SK-N-SH treated with all-trans-retinoic acid at 6 μM for 48 hours (cell line): Measurements from ENCODE around the gene PNMA5.
"Not testable (repeated sequence)": the region's sequence is repeated elsewhere in the genome, so short reads cannot be mapped to it uniquely, and the experiment has no call there.

Experiments
- PATZ1 ChIP-seq: fragments of 250-450 bp; sonication (Bioruptor Pico); IDR thresholded peaks from 2 replicates; pipeline ENCODE4 v1.8.0; 2020; ENCODE audit warnings: mild to moderate bottlenecking, moderate library complexity, borderline replicate concordance
- POU6F1 ChIP-seq: fragments of 250-450 bp; sonication (Bioruptor Pico); IDR thresholded peaks from 2 replicates; pipeline ENCODE4 v1.8.0; 2021; ENCODE audit warnings: low read depth, mild to moderate bottlenecking, moderate library complexity, borderline replicate concordance
- PPARA ChIP-seq: fragments of 250-450 bp; sonication (Bioruptor Pico); IDR thresholded peaks from 2 replicates; pipeline ENCODE4 v1.5.0; 2020; ENCODE audit warnings: mild to moderate bottlenecking, borderline replicate concordance
- ZFP30 ChIP-seq: fragments of 450-650 bp; formaldehyde crosslinking; IDR thresholded peaks from 2 replicates; pipeline ENCODE4 v1.5.0; 2022; ENCODE audit warnings: mild to moderate bottlenecking, moderate library complexity
- TF ChIP-seq, protein P1 (sequence below): fragments of 250-450 bp; sonication (Bioruptor Pico); IDR thresholded peaks from 2 replicates; pipeline ENCODE4 v1.5.0; 2020; ENCODE audit warnings: mild to moderate bottlenecking, moderate library complexity

GRCh38 chrX:153028487-153028886 lies 34.6 kb upstream of the PNMA5 start:
- TF ChIP-seq PATZ1, PPARA, ZFP30, POU6F1 (CRISPR knock-in tag): not testable (repeated sequence)
- TF ChIP-seq, protein P1, sequence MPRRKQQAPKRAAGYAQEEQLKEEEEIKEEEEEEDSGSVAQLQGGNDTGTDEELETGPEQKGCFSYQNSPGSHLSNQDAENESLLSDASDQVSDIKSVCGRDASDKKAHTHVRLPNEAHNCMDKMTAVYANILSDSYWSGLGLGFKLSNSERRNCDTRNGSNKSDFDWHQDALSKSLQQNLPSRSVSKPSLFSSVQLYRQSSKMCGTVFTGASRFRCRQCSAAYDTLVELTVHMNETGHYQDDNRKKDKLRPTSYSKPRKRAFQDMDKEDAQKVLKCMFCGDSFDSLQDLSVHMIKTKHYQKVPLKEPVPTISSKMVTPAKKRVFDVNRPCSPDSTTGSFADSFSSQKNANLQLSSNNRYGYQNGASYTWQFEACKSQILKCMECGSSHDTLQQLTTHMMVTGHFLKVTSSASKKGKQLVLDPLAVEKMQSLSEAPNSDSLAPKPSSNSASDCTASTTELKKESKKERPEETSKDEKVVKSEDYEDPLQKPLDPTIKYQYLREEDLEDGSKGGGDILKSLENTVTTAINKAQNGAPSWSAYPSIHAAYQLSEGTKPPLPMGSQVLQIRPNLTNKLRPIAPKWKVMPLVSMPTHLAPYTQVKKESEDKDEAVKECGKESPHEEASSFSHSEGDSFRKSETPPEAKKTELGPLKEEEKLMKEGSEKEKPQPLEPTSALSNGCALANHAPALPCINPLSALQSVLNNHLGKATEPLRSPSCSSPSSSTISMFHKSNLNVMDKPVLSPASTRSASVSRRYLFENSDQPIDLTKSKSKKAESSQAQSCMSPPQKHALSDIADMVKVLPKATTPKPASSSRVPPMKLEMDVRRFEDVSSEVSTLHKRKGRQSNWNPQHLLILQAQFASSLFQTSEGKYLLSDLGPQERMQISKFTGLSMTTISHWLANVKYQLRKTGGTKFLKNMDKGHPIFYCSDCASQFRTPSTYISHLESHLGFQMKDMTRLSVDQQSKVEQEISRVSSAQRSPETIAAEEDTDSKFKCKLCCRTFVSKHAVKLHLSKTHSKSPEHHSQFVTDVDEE: not testable (repeated sequence)
